ENCODE data around the gene DNAJC5.

DNAJC5 gene

DNA sequence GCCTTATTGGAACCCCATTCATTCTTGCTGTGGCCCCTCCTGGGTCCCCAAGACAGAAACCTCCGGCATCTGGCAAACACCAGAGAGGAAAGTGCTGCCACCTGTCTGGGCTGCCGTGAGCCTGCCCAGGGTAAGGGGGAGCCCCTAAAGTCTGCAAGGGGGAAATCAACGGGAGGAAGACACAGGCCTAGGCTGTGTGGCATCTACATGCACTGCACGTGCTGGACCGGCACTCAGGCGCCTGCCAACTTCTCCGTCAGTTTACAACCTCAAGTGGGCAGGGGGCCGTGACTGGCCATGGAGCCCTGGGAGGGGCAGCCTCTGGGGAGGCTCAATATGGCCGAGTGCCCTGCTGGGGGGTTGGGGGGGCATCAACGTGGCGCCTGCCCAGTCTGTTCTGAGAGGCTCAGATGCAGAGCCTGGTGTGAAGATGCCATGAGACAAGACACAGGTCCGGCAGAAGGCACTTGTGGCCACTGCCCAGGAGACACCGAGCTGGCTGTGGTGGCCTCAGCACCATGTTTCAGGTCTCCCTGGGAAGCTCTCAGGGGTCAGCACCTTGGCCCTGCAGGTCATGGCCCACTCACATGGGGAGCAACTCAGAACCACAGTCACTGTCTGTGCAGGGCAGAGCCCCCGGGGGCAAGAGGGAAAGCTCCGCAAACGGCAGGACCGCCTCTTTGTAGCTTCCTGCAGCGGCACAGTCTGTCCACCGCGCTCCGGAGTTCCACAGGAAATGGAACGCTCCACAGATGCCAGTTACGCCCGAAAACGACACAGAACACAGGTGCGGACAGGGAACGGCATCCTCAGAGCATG is 52.9 kb downstream of the DNAJC5 start:
- TF ChIP-seq CTCF (IDR thresholded peaks at IDR 0.05; ENCODE audit: low read length, missing control alignments): no peak
- H3K4me3 ChIP-seq (replicated peaks; ENCODE audit: low read depth, low read length): no peak overlapping the region
- no peak for DNase-seq (ENCODE audit: low read depth)

- no peak for DNase-seq (ENCODE audit: low read depth)
- no peak for TF ChIP-seq CTCF (IDR thresholded peaks at IDR 0.05; ENCODE audit: low read length, missing control alignments)
- no peak overlapping the region for H3K4me3 ChIP-seq (replicated peaks; ENCODE audit: low read depth, low read length)
Observed at GRCh38 chr20:63950701-63951397, 55.9 kb downstream of the DNAJC5 start.

DNA sequence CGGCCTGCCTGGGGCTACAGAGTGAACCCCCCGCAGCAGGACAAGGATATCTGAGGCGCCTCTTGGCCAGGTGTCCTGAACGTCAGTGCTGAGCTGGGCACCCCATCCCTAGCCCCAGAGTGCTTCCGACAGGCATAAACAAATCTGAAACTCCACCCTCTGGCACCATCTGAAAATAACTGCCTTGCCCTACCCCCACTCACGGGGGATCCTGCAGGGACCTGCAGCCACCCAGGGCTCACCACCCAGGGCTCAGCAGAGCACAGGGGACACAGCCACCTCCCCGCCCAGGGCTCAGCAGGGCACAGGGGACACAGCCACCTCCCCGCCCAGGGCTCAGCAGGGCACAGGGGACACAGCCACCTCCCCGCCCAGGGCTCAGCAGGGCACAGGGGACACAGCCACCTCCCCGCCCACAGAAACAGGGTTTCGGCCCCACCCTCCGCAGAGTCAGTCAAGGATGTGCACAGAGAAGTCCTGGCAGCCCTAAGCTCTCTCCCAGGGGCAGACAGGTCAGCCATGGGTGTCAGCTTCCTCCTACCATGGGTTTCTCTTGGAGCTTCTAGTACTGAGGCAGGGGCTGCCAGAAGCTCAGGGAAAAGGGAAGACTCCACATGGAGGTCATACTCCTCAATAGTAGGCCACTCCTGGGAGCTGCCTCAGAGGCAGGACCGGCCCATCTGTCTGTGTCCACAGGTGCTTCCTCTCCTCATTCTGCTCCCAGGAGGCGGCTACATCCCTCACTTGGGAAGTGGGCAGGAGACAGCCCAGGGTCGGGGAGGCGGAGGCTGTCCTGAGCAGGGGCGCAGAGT is 56.7 kb downstream of the DNAJC5 start:
- H3K4me3 ChIP-seq (replicated peaks; ENCODE audit: low read depth, low read length): no peak overlapping the region
- DNase-seq (ENCODE audit: low read depth): no peak
- no peak for TF ChIP-seq CTCF (IDR thresholded peaks at IDR 0.05; ENCODE audit: low read length, missing control alignments)

DNA sequence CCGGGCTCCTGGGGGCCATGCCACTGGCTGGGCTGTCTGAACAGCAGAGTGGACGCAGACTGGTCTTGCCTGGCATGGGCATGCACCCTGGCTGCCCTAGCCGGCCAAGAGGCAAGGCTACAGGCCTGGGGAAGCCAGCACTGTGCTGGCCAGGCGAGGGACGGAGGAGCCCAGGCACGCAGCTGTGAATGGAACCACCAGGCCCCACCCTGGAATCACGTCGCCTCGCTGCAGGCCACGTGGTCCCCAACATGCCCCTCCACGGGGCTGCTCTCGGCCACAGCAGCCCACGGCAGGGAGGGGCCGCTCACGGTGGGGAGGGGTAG is 57.2 kb downstream of the DNAJC5 start:
- H3K4me3 ChIP-seq (replicated peaks; ENCODE audit: low read depth, low read length): no peak overlapping the region
- TF ChIP-seq CTCF (IDR thresholded peaks at IDR 0.05; ENCODE audit: low read length, missing control alignments): no peak
- no peak for DNase-seq (ENCODE audit: low read depth)

DNA sequence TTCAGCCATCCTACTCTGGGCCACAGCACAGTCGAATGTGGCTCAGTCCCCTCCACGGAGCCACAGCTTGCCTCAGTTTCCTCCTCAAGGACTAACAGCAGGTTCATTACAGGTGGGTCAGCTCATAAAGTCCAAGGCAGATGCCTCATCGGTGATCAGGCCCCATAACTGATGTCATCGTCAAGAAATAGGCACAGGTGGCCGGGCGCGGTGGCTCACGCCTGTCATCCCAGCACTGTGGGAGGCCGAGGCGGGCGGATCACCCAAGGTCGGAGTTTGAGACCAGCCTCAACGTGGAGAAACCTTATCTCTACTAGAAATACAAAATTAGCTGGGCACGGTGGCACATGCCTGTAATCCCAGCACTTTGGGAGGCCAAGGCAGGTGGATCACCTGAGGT is 57.8 kb downstream of the DNAJC5 start:
- no peak overlapping the region for H3K4me3 ChIP-seq (replicated peaks; ENCODE audit: low read depth, low read length)
- no peak for DNase-seq (ENCODE audit: low read depth)
- no peak for TF ChIP-seq CTCF (IDR thresholded peaks at IDR 0.05; ENCODE audit: low read length, missing control alignments)

DNA sequence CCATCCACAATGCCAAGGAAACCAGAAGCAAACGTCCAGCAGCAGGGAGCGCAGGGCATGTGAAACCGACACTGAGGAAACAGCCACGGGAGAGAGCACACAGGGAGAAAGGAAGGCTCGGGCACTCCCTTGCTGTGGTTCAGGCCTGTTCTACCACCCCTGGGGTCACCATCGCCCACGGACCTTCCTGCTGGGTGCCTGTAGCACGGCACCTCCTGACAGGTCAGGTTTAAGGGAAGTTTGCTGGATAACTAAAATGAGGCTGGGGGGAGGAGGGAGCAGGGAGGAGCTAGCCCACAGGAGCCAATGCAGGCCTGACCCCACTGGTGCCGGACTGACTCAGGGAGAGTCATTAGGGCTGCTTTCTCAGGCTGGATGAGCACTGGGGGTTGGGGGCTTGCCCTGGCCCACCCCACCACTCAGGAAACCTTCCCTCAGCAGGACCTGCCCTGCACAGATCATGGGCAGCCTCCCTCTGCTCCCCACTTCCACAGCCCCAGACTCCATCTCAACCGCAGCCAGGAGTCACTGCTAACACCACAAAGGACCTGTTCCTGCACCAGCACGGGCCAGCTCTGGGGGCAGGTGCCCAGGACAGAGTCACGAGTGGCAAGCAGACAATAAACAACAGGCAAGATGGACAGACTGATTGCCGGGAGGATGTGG is 59.0 kb downstream of the DNAJC5 start:
- H3K4me3 ChIP-seq (replicated peaks; ENCODE audit: low read depth, low read length): no peak overlapping the region
- no peak for TF ChIP-seq CTCF (IDR thresholded peaks at IDR 0.05; ENCODE audit: low read length, missing control alignments)
- no peak for DNase-seq (ENCODE audit: low read depth)

Data from fibroblast of pulmonary artery (primary cell).